GM19324 (cell line): ENCODE results near the gene OPCML.

Source experiments
- ATAC-seq: cut with Tn5 transposase; IDR thresholded peaks from one replicate; pipeline ENCODE4 v1.9.1; 2021; ENCODE audit warnings: mild to moderate bottlenecking, moderate library complexity; ENCODE audit not compliant: unreplicated experiment, low FRiP score

The OPCML gene

DNA sequence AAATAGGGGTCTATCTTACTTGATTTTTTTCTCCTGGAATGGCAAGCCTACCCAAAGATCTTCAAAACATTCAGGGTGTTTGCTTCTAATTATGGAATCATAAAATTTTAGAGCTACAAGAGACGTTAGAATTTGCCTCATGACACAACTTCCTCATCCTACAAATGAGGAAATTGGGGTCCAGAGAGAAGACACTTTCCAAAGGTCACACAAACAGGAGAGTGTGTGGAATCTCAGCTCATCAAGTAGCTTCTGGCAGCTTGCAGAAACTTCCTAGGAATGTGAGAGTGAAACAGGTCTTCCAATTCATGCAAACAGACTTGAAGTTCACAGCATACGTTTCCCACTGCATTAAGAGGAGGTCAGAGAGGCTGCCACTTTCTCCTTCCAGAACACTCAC lies 976.0 kb downstream of the OPCML start:
- ATAC-seq = no peak

GRCh38 chr11:132555617-132556016 lies 976.7 kb downstream of the OPCML start:
- no peak for ATAC-seq

DNA sequence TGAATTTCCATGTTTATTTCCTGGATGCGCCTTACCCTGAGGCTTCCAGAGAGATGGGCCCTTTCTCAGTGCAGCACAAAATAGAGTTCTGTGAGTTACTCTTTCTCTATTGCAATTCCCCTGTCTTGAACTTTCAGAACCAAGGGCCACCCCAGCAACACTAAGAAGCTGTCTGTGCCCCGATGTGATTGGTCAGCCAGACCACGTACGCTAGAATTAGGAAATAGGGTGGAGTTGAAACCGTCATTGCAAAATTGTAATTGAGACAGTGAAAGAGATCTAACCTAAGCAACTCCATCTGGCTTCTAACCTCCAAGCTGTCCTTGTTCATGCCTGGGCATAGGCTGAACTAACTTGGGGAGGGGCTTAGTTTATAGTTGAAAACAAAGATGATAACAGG lies 981.3 kb downstream of the OPCML start:
- no peak for ATAC-seq

DNA sequence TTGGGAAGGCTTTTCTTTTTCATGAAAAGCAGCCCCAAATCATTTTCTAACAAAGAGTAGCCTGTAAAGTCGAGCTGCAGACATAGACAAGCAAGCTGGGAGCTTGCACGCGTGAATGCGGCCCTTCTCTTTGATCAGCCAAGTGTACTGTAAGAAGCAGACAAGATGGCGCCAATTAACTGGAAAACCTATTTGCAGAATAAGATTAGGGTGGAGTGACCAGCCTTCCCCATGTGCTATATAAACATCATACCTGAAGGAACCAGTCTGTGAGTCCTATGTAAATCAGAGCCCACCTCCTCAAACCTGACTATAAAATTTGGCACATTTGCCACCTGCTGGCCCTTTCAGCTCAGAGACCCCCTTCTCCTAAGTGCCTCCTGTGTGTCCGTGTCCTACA lies 982.7 kb downstream of the OPCML start:
- ATAC-seq = no peak

DNA sequence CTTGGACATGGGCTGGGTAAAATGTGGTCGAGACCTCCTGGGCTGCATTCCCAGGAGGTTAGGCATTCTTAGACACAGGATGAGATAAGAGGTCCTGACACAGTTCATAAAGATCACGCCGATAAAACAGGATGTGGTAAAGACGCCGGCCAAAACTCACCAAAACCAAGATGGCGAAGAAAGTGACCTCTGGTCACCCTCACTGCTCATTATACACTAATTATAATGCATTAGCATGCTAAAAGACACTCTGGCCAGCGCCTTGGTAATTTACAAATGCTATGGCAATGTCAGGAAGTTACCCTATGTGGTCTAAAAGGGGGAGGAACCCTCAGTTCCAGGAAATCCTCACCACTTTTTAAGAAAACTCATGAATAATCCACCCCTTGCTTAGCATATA lies 983.3 kb downstream of the OPCML start:
- ATAC-seq = no peak

- no peak for ATAC-seq
Measured at GRCh38 chr11:132544007-132544406, 988.3 kb downstream of the OPCML start.

DNA sequence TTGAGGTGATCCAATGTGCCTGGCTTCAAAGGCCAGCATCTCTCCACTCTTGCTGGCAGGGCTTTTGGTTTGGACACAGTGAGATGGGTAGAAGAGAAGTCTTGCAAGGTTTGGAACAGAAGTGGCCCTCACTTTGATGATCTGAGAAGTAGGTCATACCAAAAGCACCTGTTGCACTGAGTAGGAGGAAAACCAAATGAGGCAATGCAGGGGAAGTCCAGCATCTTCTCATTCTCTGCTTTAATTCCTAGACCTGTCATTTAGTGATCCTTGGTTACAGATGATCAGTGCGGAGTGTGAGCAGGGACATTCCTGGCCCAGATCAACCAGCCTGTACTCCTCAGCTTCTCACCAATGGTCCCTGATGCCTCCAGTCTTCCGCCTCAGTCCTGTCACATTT lies 990.5 kb downstream of the OPCML start:
- no peak for ATAC-seq

GRCh38 chr11:132540581-132540980 lies 991.7 kb downstream of the OPCML start:
- ATAC-seq = no peak

DNA sequence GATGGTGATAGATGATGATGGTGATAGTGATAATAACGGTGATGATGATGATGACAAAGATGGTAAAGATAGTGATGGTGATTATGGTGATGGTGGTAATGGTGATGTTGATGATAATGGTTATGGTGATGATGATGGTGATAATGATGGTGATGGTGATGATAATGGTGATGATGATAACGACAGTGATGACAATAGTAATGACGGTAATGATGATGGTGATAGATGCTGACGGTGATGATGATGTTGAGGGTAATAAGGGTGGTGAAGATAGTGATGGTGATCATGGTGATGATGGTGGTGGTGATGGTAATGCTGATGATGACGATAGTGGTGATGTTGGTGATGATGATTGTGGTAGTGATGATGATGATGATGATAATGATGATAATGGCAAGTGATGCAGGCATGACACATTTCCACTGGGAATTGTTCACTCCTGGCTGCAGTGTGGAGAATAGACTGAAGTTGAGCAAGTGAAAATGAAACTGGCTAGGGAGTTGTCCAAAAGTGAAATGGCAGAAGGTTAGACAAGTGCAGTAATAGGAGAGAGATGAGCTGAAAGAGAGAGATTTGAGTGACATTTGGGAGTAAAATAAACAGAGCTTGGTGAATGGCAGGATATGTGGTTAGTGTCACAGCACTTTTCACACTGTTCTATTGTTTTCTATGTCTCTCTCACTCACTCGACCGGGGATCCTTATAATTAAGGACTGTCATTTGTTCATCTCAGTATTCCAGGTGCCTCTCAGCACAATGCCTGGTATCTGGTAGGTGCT lies 992.5 kb downstream of the OPCML start:
- no peak for ATAC-seq

DNA sequence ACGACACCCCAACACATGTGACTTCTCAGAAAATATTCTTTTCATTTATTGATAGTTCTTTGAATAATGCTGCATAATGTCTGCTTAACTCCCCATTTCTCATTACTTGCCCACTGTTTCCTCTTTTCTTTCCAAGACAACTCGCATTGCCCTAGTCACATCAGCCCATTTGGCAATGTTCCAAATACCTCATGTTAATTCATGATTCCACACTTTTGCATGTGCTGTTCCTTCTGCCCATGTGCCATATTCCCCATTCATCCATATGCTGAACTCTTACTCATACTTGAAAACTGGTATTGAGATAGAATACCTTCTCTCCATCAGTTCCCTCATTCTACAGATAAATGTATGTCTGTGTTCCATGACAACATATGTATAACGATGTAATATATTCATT lies 993.7 kb downstream of the OPCML start:
- ATAC-seq = no peak

- no peak for ATAC-seq
Measured at GRCh38 chr11:132535830-132536229, 996.5 kb downstream of the OPCML start.

DNA sequence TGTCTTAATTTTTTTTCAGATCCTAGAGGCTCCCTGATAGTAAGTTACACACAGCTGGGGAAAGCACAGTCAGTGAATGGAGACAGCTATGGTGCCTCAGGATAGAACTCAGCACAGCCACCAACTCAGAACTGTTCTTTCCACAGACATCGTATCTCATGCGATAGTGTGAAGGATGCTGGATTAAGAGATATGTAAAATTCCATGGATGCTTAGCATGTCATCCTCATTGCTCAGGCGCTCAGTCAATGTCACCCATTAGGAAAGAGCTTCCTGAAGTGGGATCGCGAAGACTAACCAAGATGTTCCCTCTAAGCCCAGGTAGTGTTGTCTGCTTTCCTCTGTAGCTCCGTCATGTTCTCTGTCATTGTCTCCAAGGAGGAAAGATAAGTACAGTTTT lies 1000.4 kb downstream of the OPCML start:
- ATAC-seq = no peak

DNA sequence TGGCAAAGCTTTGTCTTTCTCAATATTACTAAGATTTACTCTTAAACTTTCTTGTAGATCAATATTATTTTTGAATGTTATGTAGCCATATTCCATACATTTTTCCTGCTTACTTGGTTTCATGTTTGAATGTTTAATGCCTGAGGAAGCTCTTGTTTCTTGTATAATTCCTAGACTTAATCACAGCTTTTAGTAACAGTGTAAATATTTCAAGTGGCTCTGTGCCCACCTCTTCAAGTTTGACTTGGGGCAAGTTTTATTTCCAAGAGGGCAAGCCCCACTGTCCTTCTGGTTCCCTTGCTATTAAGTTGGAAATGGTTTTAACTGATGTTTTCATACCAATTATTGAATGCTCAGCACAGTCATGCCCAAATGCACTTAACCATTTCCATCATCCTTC lies 1004.1 kb downstream of the OPCML start:
- ATAC-seq = no peak

- ATAC-seq = no peak
Measured at GRCh38 chr11:132523929-132524328, 1008.4 kb downstream of the OPCML start.

- ATAC-seq = no peak
Measured at GRCh38 chr11:132520199-132520598, 1012.1 kb downstream of the OPCML start.

- ATAC-seq = no peak
Measured at GRCh38 chr11:132519241-132519815, 1013.0 kb downstream of the OPCML start.

DNA sequence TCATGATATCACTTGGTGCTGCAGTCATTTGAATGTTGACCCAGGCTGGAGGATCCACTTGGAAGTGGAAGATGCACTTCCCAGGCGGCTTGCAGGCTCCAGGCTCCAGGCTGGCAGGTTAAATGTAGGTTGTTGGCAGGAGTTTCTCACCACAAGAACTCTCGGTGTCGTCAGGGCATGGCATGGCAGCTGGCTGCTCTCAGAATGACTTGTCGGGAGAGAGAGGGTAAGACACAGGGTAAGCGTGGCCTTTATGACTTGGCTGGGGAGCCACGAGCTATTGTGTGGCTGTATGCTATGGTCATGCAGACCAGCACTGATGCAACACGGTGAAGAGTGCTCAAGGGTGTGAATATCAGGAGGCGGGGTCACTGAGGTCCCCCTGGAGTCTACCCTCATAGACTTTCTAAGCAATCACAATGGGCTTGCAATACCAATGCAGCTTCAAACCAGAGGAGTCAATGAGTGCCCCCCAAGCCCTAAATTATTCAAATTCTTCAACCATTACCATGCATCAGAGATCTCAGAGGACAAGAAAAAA lies 1027.7 kb downstream of the OPCML start:
- ATAC-seq = no peak

- ATAC-seq = no peak
Measured at GRCh38 chr11:132501356-132501755, 1030.9 kb downstream of the OPCML start.

DNA sequence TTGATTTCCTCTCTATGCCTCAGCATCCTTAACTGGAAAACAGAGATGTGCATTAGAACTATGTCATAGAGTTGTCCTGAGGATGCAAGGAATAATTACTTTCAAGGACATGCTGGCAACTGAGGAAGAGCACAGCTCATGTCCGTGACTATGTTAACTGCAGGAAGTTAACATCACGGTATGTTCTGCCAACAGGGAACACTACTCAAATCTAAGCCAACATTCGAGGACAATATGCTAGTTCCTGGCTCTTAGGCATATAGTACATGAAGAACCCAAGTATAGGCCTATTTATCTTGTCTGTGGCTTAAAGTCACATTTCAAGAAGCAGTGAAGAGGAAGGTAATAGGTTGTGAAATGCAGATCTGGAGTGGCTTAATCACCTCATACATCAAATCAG lies 1032.6 kb downstream of the OPCML start:
- no peak for ATAC-seq

- ATAC-seq = no peak
Measured at GRCh38 chr11:132496341-132496740, 1036.0 kb downstream of the OPCML start.

GRCh38 chr11:132493801-132494200 lies 1038.5 kb downstream of the OPCML start:
- no peak for ATAC-seq

DNA sequence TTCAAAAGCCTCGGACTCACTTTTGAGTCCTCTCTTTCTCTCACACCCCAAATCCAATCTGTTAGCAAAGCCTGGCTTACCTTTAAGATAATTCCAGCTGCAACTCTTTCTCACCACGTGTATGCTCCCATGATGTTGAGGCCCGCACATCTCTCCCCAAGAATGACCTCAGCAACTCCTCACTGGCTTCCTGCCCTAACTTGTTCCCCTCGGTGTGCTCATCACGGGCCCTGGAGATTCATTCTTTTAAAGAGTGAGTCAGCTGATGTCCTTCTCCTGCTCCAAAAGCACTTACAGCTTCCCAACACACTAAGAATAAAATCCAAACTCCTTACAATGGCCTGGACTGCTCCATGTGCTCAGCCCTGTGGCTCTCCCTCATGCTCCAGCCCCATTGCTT lies 1041.3 kb downstream of the OPCML start:
- ATAC-seq = no peak
